ENCODE data around the gene FCRL5.

Gene FCRL5

DNA sequence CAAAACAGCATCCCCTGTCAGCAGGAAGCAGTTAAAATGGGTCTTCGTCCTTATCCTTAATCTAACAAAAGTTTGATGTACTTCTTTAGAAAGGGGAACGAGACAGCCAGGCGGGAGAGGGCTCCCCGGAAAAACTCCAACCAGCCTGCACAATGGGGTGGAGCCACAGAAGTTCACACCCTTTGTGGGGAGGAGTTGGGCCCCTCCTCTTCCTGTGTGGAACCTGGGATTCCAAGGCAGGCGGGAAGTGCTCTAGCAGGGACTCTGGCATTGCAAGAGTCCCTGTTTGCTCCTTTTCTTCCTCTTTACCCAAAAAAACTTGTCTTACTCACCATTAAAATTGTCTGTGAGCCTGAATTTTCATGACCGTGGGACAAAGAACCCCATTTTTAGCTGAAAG, 47.7 kb downstream of the FCRL5 start:
- no peak overlapping the region for H3K9ac ChIP-seq (ENCODE audit: low read depth, low read length, poor library complexity)
- H2BK5ac ChIP-seq (ENCODE audit: low read length) = no peak overlapping the region
- no peak overlapping the region for H3K14ac ChIP-seq (ENCODE audit: low read length)
- no peak overlapping the region for H2AFZ ChIP-seq (ENCODE audit: low read length)
- WGBS, 2 donors (ENCODE audit: extremely low coverage in 2 of 2, insufficient read length in 2 of 2, insufficient replicate concordance in 1 of 2) = no CpG with 5 or more reads among the region's 6 CpGs
- H2BK15ac ChIP-seq (ENCODE audit: low read length) = no peak overlapping the region
- DNase-seq (ENCODE audit: low spot score) = no peak
- H3K9me3 ChIP-seq (replicated peaks in 1 of 2; ENCODE audit: control insufficient read depth in 2 of 2, insufficient read depth in 1 of 2, low read depth in 1 of 2, low read length in 2 of 2) = no peaks in the 10 kb centered on the region
- no peak overlapping the region for H3K4me3 ChIP-seq (ENCODE audit: low read length in 2 of 2)
- no peak overlapping the region for H2AK5ac ChIP-seq (ENCODE audit: low read depth, low read length)
- H3K23ac ChIP-seq (ENCODE audit: low read depth, low read length, poor library complexity) = no peak overlapping the region
- H2BK120ac ChIP-seq (ENCODE audit: low read depth, low read length) = no peak overlapping the region
- H3K4ac ChIP-seq (ENCODE audit: low read length) = no peak overlapping the region
- no peak overlapping the region for H4K8ac ChIP-seq (ENCODE audit: low read depth, low read length)
- H3K18ac ChIP-seq (ENCODE audit: low read length) = no peak overlapping the region
- H3K36me3 ChIP-seq (replicated peaks in 1 of 2; ENCODE audit: control insufficient read depth in 2 of 2, insufficient read depth in 2 of 2, low read length in 2 of 2) = no peaks in the 10 kb centered on the region
- no peak overlapping the region for H4K91ac ChIP-seq (ENCODE audit: low read depth, low read length, poor library complexity)
- H2BK12ac ChIP-seq (ENCODE audit: low read length) = no peak overlapping the region
- no peaks in the 10 kb centered on the region for H3K27me3 ChIP-seq (ENCODE audit: control insufficient read depth in 3 of 3, insufficient read depth in 3 of 3, low read depth in 1 of 3, low read length in 3 of 3)
- no peaks in the 10 kb centered on the region for H3K4me1 ChIP-seq (ENCODE audit: control insufficient read depth in 2 of 2, insufficient read depth in 1 of 2, low read depth in 1 of 2, low read length in 2 of 2)
- no peak overlapping the region for H3K4me2 ChIP-seq (ENCODE audit: insufficient read depth, low read length, poor library complexity, severe bottlenecking)
- H3K27ac ChIP-seq (replicated peaks; ENCODE audit: low read length) = no peak overlapping the region
- H3K79me1 ChIP-seq (ENCODE audit: low read depth, low read length) = no peaks in the 10 kb centered on the region

GRCh38 chr1:157499521-157499920, 52.8 kb downstream of the FCRL5 start:
- H3K4ac ChIP-seq (ENCODE audit: low read length) = no peak overlapping the region
- no peak overlapping the region for H2BK12ac ChIP-seq (ENCODE audit: low read length)
- H3K9ac ChIP-seq (ENCODE audit: low read depth, low read length, poor library complexity) = no peak overlapping the region
- H2BK120ac ChIP-seq (ENCODE audit: low read depth, low read length) = no peak overlapping the region
- H3K27ac ChIP-seq (replicated peaks; ENCODE audit: low read length) = no peak overlapping the region
- no peak for DNase-seq (ENCODE audit: low spot score)
- H2BK15ac ChIP-seq (ENCODE audit: low read length) = no peak overlapping the region
- no peak overlapping the region for H3K18ac ChIP-seq (ENCODE audit: low read length)
- no peak overlapping the region for H2AFZ ChIP-seq (ENCODE audit: low read length)
- no CpG with 5 or more reads among the region's 8 CpGs for WGBS, 2 donors (ENCODE audit: extremely low coverage in 2 of 2, insufficient read length in 2 of 2, insufficient replicate concordance in 1 of 2)
- H3K4me2 ChIP-seq (ENCODE audit: insufficient read depth, low read length, poor library complexity, severe bottlenecking) = no peak overlapping the region
- H3K27me3 ChIP-seq (ENCODE audit: control insufficient read depth in 3 of 3, insufficient read depth in 3 of 3, low read depth in 1 of 3, low read length in 3 of 3) = no peaks in the 10 kb centered on the region
- no peak overlapping the region for H3K14ac ChIP-seq (ENCODE audit: low read length)
- H2BK5ac ChIP-seq (ENCODE audit: low read length) = no peak overlapping the region
- H3K9me3 ChIP-seq (replicated peaks in 1 of 2; ENCODE audit: control insufficient read depth in 2 of 2, insufficient read depth in 1 of 2, low read depth in 1 of 2, low read length in 2 of 2) = peaks cover 0 to 3% of the 10 kb centered on the region in 2 donors
- no peak overlapping the region for H2AK5ac ChIP-seq (ENCODE audit: low read depth, low read length)
- no peak overlapping the region for H3K23ac ChIP-seq (ENCODE audit: low read depth, low read length, poor library complexity)
- H3K36me3 ChIP-seq (replicated peaks in 1 of 2; ENCODE audit: control insufficient read depth in 2 of 2, insufficient read depth in 2 of 2, low read length in 2 of 2) = no peaks in the 10 kb centered on the region
- H4K8ac ChIP-seq (ENCODE audit: low read depth, low read length) = no peak overlapping the region
- H4K91ac ChIP-seq (ENCODE audit: low read depth, low read length, poor library complexity) = no peak overlapping the region
- peak overlapping the region in 1 of 2 donors; percentile 35 for H3K4me3 ChIP-seq (ENCODE audit: low read length in 2 of 2)
- no peaks in the 10 kb centered on the region for H3K4me1 ChIP-seq (ENCODE audit: control insufficient read depth in 2 of 2, insufficient read depth in 1 of 2, low read depth in 1 of 2, low read length in 2 of 2)
- H3K79me1 ChIP-seq (ENCODE audit: low read depth, low read length) = no peaks in the 10 kb centered on the region

- Histone ChIP-seq H2BK12ac (ENCODE audit: low read length) (no peak overlapping the region), H3K9me3 (replicated peaks in 1 of 2; ENCODE audit: control insufficient read depth in 2 of 2, insufficient read depth in 1 of 2, low read depth in 1 of 2, low read length in 2 of 2) (peaks cover 0 to 3% of the 10 kb centered on the region in 2 donors), H3K18ac (ENCODE audit: low read length) (no peak overlapping the region), H4K8ac (ENCODE audit: low read depth, low read length) (no peak overlapping the region), H3K23ac (ENCODE audit: low read depth, low read length, poor library complexity) (no peak overlapping the region), H3K4me2 (ENCODE audit: insufficient read depth, low read length, poor library complexity, severe bottlenecking) (no peak overlapping the region), H3K4me1 (ENCODE audit: control insufficient read depth in 2 of 2, insufficient read depth in 1 of 2, low read depth in 1 of 2, low read length in 2 of 2) (no peaks in the 10 kb centered on the region), H4K91ac (ENCODE audit: low read depth, low read length, poor library complexity) (no peak overlapping the region), H3K9ac (ENCODE audit: low read depth, low read length, poor library complexity) (no peak overlapping the region), H3K79me1 (ENCODE audit: low read depth, low read length) (no peaks in the 10 kb centered on the region), H3K4ac (ENCODE audit: low read length) (no peak overlapping the region), H2BK120ac (ENCODE audit: low read depth, low read length) (no peak overlapping the region), H2BK5ac (ENCODE audit: low read length) (no peak overlapping the region), H2BK15ac (ENCODE audit: low read length) (no peak overlapping the region), H2AK5ac (ENCODE audit: low read depth, low read length) (no peak overlapping the region), H3K36me3 (replicated peaks in 1 of 2; ENCODE audit: control insufficient read depth in 2 of 2, insufficient read depth in 2 of 2, low read length in 2 of 2) (no peaks in the 10 kb centered on the region), H3K14ac (ENCODE audit: low read length) (no peak overlapping the region), H3K27ac (replicated peaks; ENCODE audit: low read length) (no peak overlapping the region), H3K4me3 (ENCODE audit: low read length in 2 of 2) (no peak overlapping the region), H3K27me3 (ENCODE audit: control insufficient read depth in 3 of 3, insufficient read depth in 3 of 3, low read depth in 1 of 3, low read length in 3 of 3) (no peaks in the 10 kb centered on the region), H2AFZ (ENCODE audit: low read length) (no peak overlapping the region)
- DNase-seq (ENCODE audit: low spot score) = no peak
- no CpG with 5 or more reads among the region's 2 CpGs for WGBS, 2 donors (ENCODE audit: extremely low coverage in 2 of 2, insufficient read length in 2 of 2, insufficient replicate concordance in 1 of 2)
These were observed 53.6 kb downstream of the FCRL5 start for GRCh38 chr1:157498736-157499090.

DNA sequence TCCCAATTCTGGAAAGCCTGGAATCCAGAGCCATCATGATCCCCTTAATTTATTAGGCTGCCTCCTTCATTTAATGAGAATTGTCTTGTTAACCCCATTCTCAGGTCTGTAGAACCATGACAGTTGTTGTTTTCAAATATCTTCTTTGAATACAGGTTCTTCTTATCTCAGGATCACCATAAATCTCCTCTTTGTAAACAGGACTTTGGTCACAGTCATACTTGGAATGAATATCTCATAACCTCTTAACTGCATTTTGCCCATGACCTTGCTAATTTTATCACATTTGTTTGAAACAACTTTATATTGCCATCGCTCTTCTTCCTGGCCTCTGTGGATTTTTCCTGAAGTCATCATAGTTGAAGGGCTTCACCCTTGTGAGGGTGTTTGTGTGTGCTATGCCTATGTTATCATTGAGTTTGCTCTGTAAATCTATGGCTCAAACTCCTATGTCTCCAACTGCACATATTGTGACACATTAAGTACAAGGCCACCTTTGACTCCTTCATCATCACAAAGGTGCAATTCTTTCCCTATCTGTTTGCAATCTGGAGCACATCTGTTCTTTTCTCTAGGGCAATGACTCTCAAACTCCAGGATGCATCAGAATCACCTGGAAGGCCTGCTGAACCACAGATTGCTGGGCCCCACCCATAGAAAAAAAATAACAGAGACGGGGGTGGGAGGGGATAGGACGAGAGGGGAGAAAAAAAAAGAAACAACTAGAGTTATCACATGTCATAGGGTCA, 54.2 kb downstream of the FCRL5 start:
- no peak overlapping the region for H3K23ac ChIP-seq (ENCODE audit: low read depth, low read length, poor library complexity)
- H3K14ac ChIP-seq (ENCODE audit: low read length) = no peak overlapping the region
- H2AK5ac ChIP-seq (ENCODE audit: low read depth, low read length) = no peak overlapping the region
- H3K4me3 ChIP-seq (ENCODE audit: low read length in 2 of 2) = no peak overlapping the region
- no peak overlapping the region for H4K91ac ChIP-seq (ENCODE audit: low read depth, low read length, poor library complexity)
- no peaks in the 10 kb centered on the region for H3K4me1 ChIP-seq (ENCODE audit: control insufficient read depth in 2 of 2, insufficient read depth in 1 of 2, low read depth in 1 of 2, low read length in 2 of 2)
- H2BK120ac ChIP-seq (ENCODE audit: low read depth, low read length) = no peak overlapping the region
- no peak overlapping the region for H3K9ac ChIP-seq (ENCODE audit: low read depth, low read length, poor library complexity)
- no peak overlapping the region for H3K18ac ChIP-seq (ENCODE audit: low read length)
- H2AFZ ChIP-seq (ENCODE audit: low read length) = no peak overlapping the region
- no peaks in the 10 kb centered on the region for H3K79me1 ChIP-seq (ENCODE audit: low read depth, low read length)
- H3K4me2 ChIP-seq (ENCODE audit: insufficient read depth, low read length, poor library complexity, severe bottlenecking) = no peak overlapping the region
- no peak overlapping the region for H2BK12ac ChIP-seq (ENCODE audit: low read length)
- DNase-seq (ENCODE audit: low spot score) = no peak
- WGBS, 2 donors (ENCODE audit: extremely low coverage in 2 of 2, insufficient read length in 2 of 2, insufficient replicate concordance in 1 of 2) = no CpG with 5 or more reads among the region's 3 CpGs
- no peak overlapping the region for H2BK5ac ChIP-seq (ENCODE audit: low read length)
- no peak overlapping the region for H2BK15ac ChIP-seq (ENCODE audit: low read length)
- H3K36me3 ChIP-seq (replicated peaks in 1 of 2; ENCODE audit: control insufficient read depth in 2 of 2, insufficient read depth in 2 of 2, low read length in 2 of 2) = no peaks in the 10 kb centered on the region
- peaks cover 0 to 3% of the 10 kb centered on the region in 2 donors for H3K9me3 ChIP-seq (replicated peaks in 1 of 2; ENCODE audit: control insufficient read depth in 2 of 2, insufficient read depth in 1 of 2, low read depth in 1 of 2, low read length in 2 of 2)
- H3K27ac ChIP-seq (replicated peaks; ENCODE audit: low read length) = no peak overlapping the region
- no peaks in the 10 kb centered on the region for H3K27me3 ChIP-seq (ENCODE audit: control insufficient read depth in 3 of 3, insufficient read depth in 3 of 3, low read depth in 1 of 3, low read length in 3 of 3)
- H3K4ac ChIP-seq (ENCODE audit: low read length) = no peak overlapping the region
- no peak overlapping the region for H4K8ac ChIP-seq (ENCODE audit: low read depth, low read length)

Measured in neuronal stem cell (in vitro differentiated cells).